Spinal cord (tissue), 10 donors: ENCODE measurements around the gene P4HA2. TPM values are rescaled to one million over a fixed set of nuclear protein-coding genes. Genes with fewer than 3 reads are reported as not detected.

ENCODE experiments used
- DNase-seq, 6 donors: peaks; one replicate each; pipeline versions ENCODE4 v3.0.0 to v3.0.0-alpha.2; 2013 to 2015; ENCODE audit warnings: low spot score in 6 of 6, low read depth in 4 of 6
- H3K27ac ChIP-seq: one replicate; pipeline ENCODE4 v1.5.1; 2013; ENCODE audit warnings: low read depth, low read length, control low read depth
- H3K27me3 ChIP-seq: one replicate; pipeline ENCODE4 v1.6.1; 2013; ENCODE audit warnings: low read length; ENCODE audit not compliant: control insufficient read depth, insufficient read depth
- H3K36me3 ChIP-seq: one replicate; pipeline ENCODE4 v1.6.1; 2013; ENCODE audit warnings: low read length; ENCODE audit not compliant: control insufficient read depth, insufficient read depth
- H3K4me1 ChIP-seq: one replicate; pipeline ENCODE4 v1.6.1; 2013; ENCODE audit warnings: low read length; ENCODE audit not compliant: control insufficient read depth, insufficient read depth
- H3K4me3 ChIP-seq: one replicate; pipeline ENCODE4 v1.5.1; 2013; ENCODE audit warnings: low read depth, low read length, control low read depth
- H3K9me3 ChIP-seq: one replicate; pipeline ENCODE4 v1.6.1; 2013; ENCODE audit warnings: low read length; ENCODE audit not compliant: control insufficient read depth, insufficient read depth
- WGBS: methylation state at CpG from one replicate; pipeline ENCODE4 v1.1.5; 2013; ENCODE audit warnings: missing lambda C conversion rate; ENCODE audit not compliant: insufficient coverage; 5-methylcytosine and 5-hydroxymethylcytosine counted together
- polyA plus RNA-seq, 2 donors: library from polyadenylated mRNA; unstranded; fragments of 120-200 nt; gene quantifications; one replicate each; pipeline ENCODE4 v1.2.1, GENCODE V29; 2013; ENCODE audit not compliant: insufficient read length in 2 of 2
- total RNA-seq, 2 donors: library from RNA; depleted of rRNA in 1 of 2; stranded (reverse); fragments of 120-200 nt in 1 of 2; fragments of >200 nt in 1 of 2; gene quantifications; one replicate each; pipeline versions ENCODE4 v1.2.3 to v1.2.4, GENCODE V29; 2013 to 2014
- donor health status: healthy.

Gene P4HA2
- total and polyA plus RNA-seq, 4 donors, result 11.2 to 44.1 (median 22.2) TPM

- Histone ChIP-seq H3K36me3 (peaks cover 55% of the 10 kb centered on the region), H3K4me1 (peaks cover 55% of the 10 kb centered on the region), H3K9me3 (no peaks in the 10 kb centered on the region), H3K27ac (peak overlapping the region; percentile 16), H3K27me3 (no peaks in the 10 kb centered on the region), H3K4me3 (no peak overlapping the region)
- WGBS, result 51% methylated on average over 5 of the region's 6 CpGs
- DNase-seq, result peak in 2 of 6 donors; percentile 16 to 56
These were observed 43.1 kb upstream of the P4HA2 start for GRCh38 chr5:132270706-132271105.

GRCh38 chr5:132270335-132270665 is 42.6 kb upstream of the P4HA2 start:
- Histone ChIP-seq H3K4me1 (peaks cover 59% of the 10 kb centered on the region), H3K9me3 (no peaks in the 10 kb centered on the region), H3K27ac (peak overlapping the region; percentile 16), H3K36me3 (peaks cover 55% of the 10 kb centered on the region), H3K27me3 (no peaks in the 10 kb centered on the region), H3K4me3 (no peak overlapping the region)
- no peak for DNase-seq
- WGBS, result 100% methylated on average over 1 of the region's 1 CpG

GRCh38 chr5:132269635-132270334 is 42.1 kb upstream of the P4HA2 start:
- 91% methylated on average over 3 of the region's 3 CpGs for WGBS
- no peaks in the 10 kb centered on the region for H3K9me3 ChIP-seq
- H3K4me1 ChIP-seq, result peaks cover 63% of the 10 kb centered on the region
- H3K36me3 ChIP-seq, result peaks cover 55% of the 10 kb centered on the region
- no peak overlapping the region for H3K4me3 ChIP-seq
- peak overlapping the region; percentile 80 for H3K27ac ChIP-seq
- no peaks in the 10 kb centered on the region for H3K27me3 ChIP-seq
- no peak for DNase-seq

GRCh38 chr5:132268769-132269551 is 41.3 kb upstream of the P4HA2 start:
- H3K36me3 ChIP-seq, result peaks cover 55% of the 10 kb centered on the region
- DNase-seq, result no peak
- peak overlapping the region; percentile 80 for H3K27ac ChIP-seq
- H3K9me3 ChIP-seq, result no peaks in the 10 kb centered on the region
- peaks cover 69% of the 10 kb centered on the region for H3K4me1 ChIP-seq
- no peaks in the 10 kb centered on the region for H3K27me3 ChIP-seq
- WGBS, result 58% methylated on average over 7 of the region's 8 CpGs
- H3K4me3 ChIP-seq, result no peak overlapping the region

GRCh38 chr5:132267931-132268768 is 40.5 kb upstream of the P4HA2 start:
- peak overlapping the region; percentile 90 for H3K27ac ChIP-seq

GRCh38 chr5:132267166-132267739 is 39.6 kb upstream of the P4HA2 start:
- peak overlapping the region; percentile 90 for H3K27ac ChIP-seq
- DNase-seq, result no peak

More at GRCh38 chr5:132267931-132268768, 40.5 kb upstream of the P4HA2 start:
- 56% methylated on average over 3 of the region's 6 CpGs for WGBS
- DNase-seq, result peak in 2 of 6 donors; percentile 50 to 71
- H3K4me3 ChIP-seq, result no peak overlapping the region
- H3K4me1 ChIP-seq, result peaks cover 76% of the 10 kb centered on the region
- peaks cover 62% of the 10 kb centered on the region for H3K36me3 ChIP-seq
- no peaks in the 10 kb centered on the region for H3K9me3 ChIP-seq
- no peaks in the 10 kb centered on the region for H3K27me3 ChIP-seq

GRCh38 chr5:132266836-132267160 is 39.1 kb upstream of the P4HA2 start:
- Histone ChIP-seq H3K4me1 (peaks cover 79% of the 10 kb centered on the region), H3K27me3 (no peaks in the 10 kb centered on the region), H3K9me3 (no peaks in the 10 kb centered on the region), H3K27ac (peak overlapping the region; percentile 90), H3K36me3 (peaks cover 60% of the 10 kb centered on the region), H3K4me3 (no peak overlapping the region)
- DNase-seq, result no peak
- 100% methylated on average over 1 of the region's 1 CpG for WGBS

More at GRCh38 chr5:132267166-132267739, 39.6 kb upstream of the P4HA2 start:
- H3K4me3 ChIP-seq, result no peak overlapping the region
- no peaks in the 10 kb centered on the region for H3K27me3 ChIP-seq
- H3K4me1 ChIP-seq, result peaks cover 76% of the 10 kb centered on the region
- peaks cover 63% of the 10 kb centered on the region for H3K36me3 ChIP-seq
- no peaks in the 10 kb centered on the region for H3K9me3 ChIP-seq

GRCh38 chr5:132266031-132266835 is 38.6 kb upstream of the P4HA2 start:
- Histone ChIP-seq H3K4me1 (peaks cover 84% of the 10 kb centered on the region), H3K36me3 (peaks cover 54% of the 10 kb centered on the region)
- WGBS, result 85% methylated on average over 6 of the region's 7 CpGs

More at GRCh38 chr5:132266031-132266835, 38.6 kb upstream of the P4HA2 start:
- Histone ChIP-seq H3K27me3 (no peaks in the 10 kb centered on the region), H3K9me3 (no peaks in the 10 kb centered on the region), H3K4me3 (no peak overlapping the region), H3K27ac (peak overlapping the region; percentile 90)
- DNase-seq, result no peak
